ENCODE data around the gene LPAR3.
A peak's percentile ranks its signal among the peaks of the same experiment; 100 is the strongest.

LPAR3 gene

GRCh38 chr1:84845357-84845756 lies 47.6 kb downstream of the LPAR3 start:
- no peak overlapping the region for H3K4ac ChIP-seq (ENCODE audit: low read depth, low read length)
- no peak overlapping the region for H3K27ac ChIP-seq (ENCODE audit: low read depth, low read length)
- no peak overlapping the region for H2BK120ac ChIP-seq (ENCODE audit: low read depth, low read length)

GRCh38 chr1:84844094-84844493 lies 48.9 kb downstream of the LPAR3 start:
- Histone ChIP-seq H3K4me2 (ENCODE audit: low read length) (no peak overlapping the region), H3K56ac (ENCODE audit: low read length) (no peak overlapping the region), H3K18ac (ENCODE audit: low read length) (no peak overlapping the region), H3K79me1 (ENCODE audit: low read length) (no peaks in the 10 kb centered on the region), H3K36me3 (ENCODE audit: control insufficient read depth, insufficient read depth, low read length) (no peaks in the 10 kb centered on the region), H3K4me1 (ENCODE audit: control insufficient read depth, low read depth, low read length) (no peaks in the 10 kb centered on the region), H3K79me2 (ENCODE audit: control insufficient read depth, insufficient read depth, low read length) (no peaks in the 10 kb centered on the region), H2AK5ac (ENCODE audit: low read length) (no peak overlapping the region), H4K8ac (ENCODE audit: low read depth, low read length) (peak overlapping the region; percentile 56), H3K4me3 (ENCODE audit: low read length) (no peak overlapping the region), H2BK120ac (ENCODE audit: low read depth, low read length) (no peak overlapping the region), H3K27ac (ENCODE audit: low read depth, low read length) (no peak overlapping the region), H4K5ac (ENCODE audit: low read length) (no peak overlapping the region), H3K4ac (ENCODE audit: low read depth, low read length) (no peak overlapping the region), H2BK15ac (replicated peaks; ENCODE audit: low read depth) (no peak overlapping the region), H3K23ac (ENCODE audit: low read length) (no peak overlapping the region), H3K27me3 (ENCODE audit: insufficient read depth, low read length, poor library complexity) (no peaks in the 10 kb centered on the region), H3K9ac (ENCODE audit: low read length) (no peak overlapping the region), H2BK5ac (ENCODE audit: low read length) (no peak overlapping the region)
- DNase-seq: no peak

More at GRCh38 chr1:84845357-84845756, 47.6 kb downstream of the LPAR3 start:
- Histone ChIP-seq H2BK5ac (ENCODE audit: low read length) (no peak overlapping the region), H3K23ac (ENCODE audit: low read length) (no peak overlapping the region), H3K27me3 (ENCODE audit: insufficient read depth, low read length, poor library complexity) (no peaks in the 10 kb centered on the region), H3K79me2 (ENCODE audit: control insufficient read depth, insufficient read depth, low read length) (no peaks in the 10 kb centered on the region), H3K18ac (ENCODE audit: low read length) (no peak overlapping the region), H4K5ac (ENCODE audit: low read length) (no peak overlapping the region), H3K4me2 (ENCODE audit: low read length) (no peak overlapping the region), H2AK5ac (ENCODE audit: low read length) (no peak overlapping the region), H4K8ac (ENCODE audit: low read depth, low read length) (no peak overlapping the region), H2BK15ac (replicated peaks; ENCODE audit: low read depth) (no peak overlapping the region), H3K56ac (ENCODE audit: low read length) (no peak overlapping the region), H3K36me3 (ENCODE audit: control insufficient read depth, insufficient read depth, low read length) (no peaks in the 10 kb centered on the region), H3K9ac (ENCODE audit: low read length) (no peak overlapping the region), H3K79me1 (ENCODE audit: low read length) (no peaks in the 10 kb centered on the region), H3K4me3 (ENCODE audit: low read length) (no peak overlapping the region), H3K4me1 (ENCODE audit: control insufficient read depth, low read depth, low read length) (no peaks in the 10 kb centered on the region)
- DNase-seq: no peak
- 100% methylated on average over 1 of the region's 2 CpGs for WGBS (ENCODE audit: extremely low coverage, insufficient coverage, low lambda C conversion rate)

- Histone ChIP-seq H3K79me2 (ENCODE audit: control insufficient read depth, insufficient read depth, low read length) (no peaks in the 10 kb centered on the region), H3K9ac (ENCODE audit: low read length) (no peak overlapping the region), H3K27me3 (ENCODE audit: insufficient read depth, low read length, poor library complexity) (no peaks in the 10 kb centered on the region), H3K23ac (ENCODE audit: low read length) (no peak overlapping the region), H3K36me3 (ENCODE audit: control insufficient read depth, insufficient read depth, low read length) (no peaks in the 10 kb centered on the region), H3K4me3 (ENCODE audit: low read length) (no peak overlapping the region), H2AK5ac (ENCODE audit: low read length) (no peak overlapping the region), H3K56ac (ENCODE audit: low read length) (no peak overlapping the region), H2BK15ac (replicated peaks; ENCODE audit: low read depth) (no peak overlapping the region), H2BK120ac (ENCODE audit: low read depth, low read length) (no peak overlapping the region), H3K79me1 (ENCODE audit: low read length) (no peaks in the 10 kb centered on the region), H3K27ac (ENCODE audit: low read depth, low read length) (no peak overlapping the region), H3K4me2 (ENCODE audit: low read length) (no peak overlapping the region), H2BK5ac (ENCODE audit: low read length) (no peak overlapping the region), H3K4me1 (ENCODE audit: control insufficient read depth, low read depth, low read length) (no peaks in the 10 kb centered on the region), H4K8ac (ENCODE audit: low read depth, low read length) (no peak overlapping the region), H3K18ac (ENCODE audit: low read length) (no peak overlapping the region), H3K4ac (ENCODE audit: low read depth, low read length) (no peak overlapping the region), H4K5ac (ENCODE audit: low read length) (no peak overlapping the region)
- DNase-seq: no peak
- no CpG with 5 or more reads among the region's 3 CpGs for WGBS (ENCODE audit: extremely low coverage, insufficient coverage, low lambda C conversion rate)
Measured at GRCh38 chr1:84842748-84843231, 50.2 kb downstream of the LPAR3 start.

GRCh38 chr1:84841971-84842370 lies 51.0 kb downstream of the LPAR3 start:
- WGBS (ENCODE audit: extremely low coverage, insufficient coverage, low lambda C conversion rate): no CpG with 5 or more reads among the region's 2 CpGs
- Histone ChIP-seq H2BK120ac (ENCODE audit: low read depth, low read length) (no peak overlapping the region), H3K27ac (ENCODE audit: low read depth, low read length) (no peak overlapping the region), H3K79me2 (ENCODE audit: control insufficient read depth, insufficient read depth, low read length) (no peaks in the 10 kb centered on the region), H4K5ac (ENCODE audit: low read length) (no peak overlapping the region), H3K4ac (ENCODE audit: low read depth, low read length) (no peak overlapping the region), H3K18ac (ENCODE audit: low read length) (no peak overlapping the region), H2BK15ac (replicated peaks; ENCODE audit: low read depth) (no peak overlapping the region), H2AK5ac (ENCODE audit: low read length) (no peak overlapping the region), H3K23ac (ENCODE audit: low read length) (no peak overlapping the region), H3K4me3 (ENCODE audit: low read length) (no peak overlapping the region), H4K8ac (ENCODE audit: low read depth, low read length) (no peak overlapping the region), H3K79me1 (ENCODE audit: low read length) (no peaks in the 10 kb centered on the region), H3K9ac (ENCODE audit: low read length) (no peak overlapping the region), H2BK5ac (ENCODE audit: low read length) (no peak overlapping the region), H3K4me2 (ENCODE audit: low read length) (no peak overlapping the region), H3K4me1 (ENCODE audit: control insufficient read depth, low read depth, low read length) (no peaks in the 10 kb centered on the region), H3K36me3 (ENCODE audit: control insufficient read depth, insufficient read depth, low read length) (no peaks in the 10 kb centered on the region), H3K27me3 (ENCODE audit: insufficient read depth, low read length, poor library complexity) (no peaks in the 10 kb centered on the region), H3K56ac (ENCODE audit: low read length) (no peak overlapping the region)
- no peak for DNase-seq

- Histone ChIP-seq H2BK5ac (ENCODE audit: low read length) (no peak overlapping the region), H3K4me3 (ENCODE audit: low read length) (no peak overlapping the region)
Measured at GRCh38 chr1:84840346-84840745, 52.7 kb downstream of the LPAR3 start.

GRCh38 chr1:84839544-84839943 lies 53.5 kb downstream of the LPAR3 start:
- no peak overlapping the region for H3K27ac ChIP-seq (ENCODE audit: low read depth, low read length)
- H3K18ac ChIP-seq (ENCODE audit: low read length): no peak overlapping the region
- no peaks in the 10 kb centered on the region for H3K36me3 ChIP-seq (ENCODE audit: control insufficient read depth, insufficient read depth, low read length)
- H3K27me3 ChIP-seq (ENCODE audit: insufficient read depth, low read length, poor library complexity): no peaks in the 10 kb centered on the region
- no CpG with 5 or more reads among the region's 1 CpG for WGBS (ENCODE audit: extremely low coverage, insufficient coverage, low lambda C conversion rate)
- H4K5ac ChIP-seq (ENCODE audit: low read length): no peak overlapping the region
- H3K4ac ChIP-seq (ENCODE audit: low read depth, low read length): no peak overlapping the region
- no peaks in the 10 kb centered on the region for H3K79me2 ChIP-seq (ENCODE audit: control insufficient read depth, insufficient read depth, low read length)
- no peak overlapping the region for H4K8ac ChIP-seq (ENCODE audit: low read depth, low read length)
- no peaks in the 10 kb centered on the region for H3K79me1 ChIP-seq (ENCODE audit: low read length)
- no peak overlapping the region for H3K23ac ChIP-seq (ENCODE audit: low read length)
- no peak overlapping the region for H2BK15ac ChIP-seq (replicated peaks; ENCODE audit: low read depth)
- no peak overlapping the region for H3K4me3 ChIP-seq (ENCODE audit: low read length)
- DNase-seq: no peak
- H2AK5ac ChIP-seq (ENCODE audit: low read length): no peak overlapping the region
- no peak overlapping the region for H2BK120ac ChIP-seq (ENCODE audit: low read depth, low read length)
- no peaks in the 10 kb centered on the region for H3K4me1 ChIP-seq (ENCODE audit: control insufficient read depth, low read depth, low read length)
- H2BK5ac ChIP-seq (ENCODE audit: low read length): no peak overlapping the region
- no peak overlapping the region for H3K4me2 ChIP-seq (ENCODE audit: low read length)
- H3K9ac ChIP-seq (ENCODE audit: low read length): no peak overlapping the region
- no peak overlapping the region for H3K56ac ChIP-seq (ENCODE audit: low read length)

More at GRCh38 chr1:84840346-84840745, 52.7 kb downstream of the LPAR3 start:
- no peak overlapping the region for H4K8ac ChIP-seq (ENCODE audit: low read depth, low read length)
- no peak overlapping the region for H3K18ac ChIP-seq (ENCODE audit: low read length)
- no peak overlapping the region for H3K9ac ChIP-seq (ENCODE audit: low read length)
- no peaks in the 10 kb centered on the region for H3K79me2 ChIP-seq (ENCODE audit: control insufficient read depth, insufficient read depth, low read length)
- H4K5ac ChIP-seq (ENCODE audit: low read length): no peak overlapping the region
- no peak overlapping the region for H3K4ac ChIP-seq (ENCODE audit: low read depth, low read length)
- no peak overlapping the region for H2BK15ac ChIP-seq (replicated peaks; ENCODE audit: low read depth)
- H3K4me1 ChIP-seq (ENCODE audit: control insufficient read depth, low read depth, low read length): no peaks in the 10 kb centered on the region
- H3K56ac ChIP-seq (ENCODE audit: low read length): no peak overlapping the region
- no peak overlapping the region for H3K27ac ChIP-seq (ENCODE audit: low read depth, low read length)
- no peak overlapping the region for H3K4me2 ChIP-seq (ENCODE audit: low read length)
- DNase-seq: no peak
- no peaks in the 10 kb centered on the region for H3K36me3 ChIP-seq (ENCODE audit: control insufficient read depth, insufficient read depth, low read length)
- H3K27me3 ChIP-seq (ENCODE audit: insufficient read depth, low read length, poor library complexity): no peaks in the 10 kb centered on the region
- no peak overlapping the region for H2AK5ac ChIP-seq (ENCODE audit: low read length)
- no peaks in the 10 kb centered on the region for H3K79me1 ChIP-seq (ENCODE audit: low read length)
- H2BK120ac ChIP-seq (ENCODE audit: low read depth, low read length): no peak overlapping the region
- no peak overlapping the region for H3K23ac ChIP-seq (ENCODE audit: low read length)
